HepG2 (cell line): Measurements from ENCODE around the gene TECTB. TPM values are rescaled to one million over a fixed set of nuclear protein-coding genes. Genes with fewer than 3 reads are reported as not detected.

ENCODE experiments used
- AHDC1 ChIP-seq: sonication (generic); formaldehyde crosslinking; IDR thresholded peaks from 2 replicates; pipeline ENCODE4 v1.5.1; 2020; ENCODE audit warnings: mild to moderate bottlenecking, missing genetic modification reagents, borderline replicate concordance
- GATAD2A ChIP-seq: IDR thresholded peaks from 2 replicates; pipeline ENCODE4 v1.6.1; 2016
- GLMP ChIP-seq: sonication (generic); formaldehyde crosslinking; IDR thresholded peaks from 2 replicates; pipeline ENCODE4 v1.9.0; 2021; ENCODE audit warnings: missing genetic modification reagents, mild to moderate bottlenecking, borderline replicate concordance
- GTF3A ChIP-seq: sonication (generic); formaldehyde crosslinking; conservative IDR thresholded peaks from 2 replicates; pipeline ENCODE4 v1.4.0; 2020; ENCODE audit warnings: mild to moderate bottlenecking, missing genetic modification reagents
- HNRNPK ChIP-seq: fragments of 200-400 bp; formaldehyde crosslinking; IDR thresholded peaks from 2 replicates; pipeline ENCODE4 v1.6.1; 2018; ENCODE audit warnings: low read length, low read depth, moderate library complexity, mild to moderate bottlenecking; ENCODE audit not compliant: poor library complexity, severe bottlenecking
- KLF6 ChIP-seq: IDR thresholded peaks from 2 replicates; pipeline ENCODE4 v1.8.0; 2016; ENCODE audit warnings: missing biosample characterization, missing genetic modification reagents
- KMT2B ChIP-seq: IDR thresholded peaks from 2 replicates; pipeline ENCODE4 v1.6.1; 2016; ENCODE audit warnings: missing genetic modification reagents, missing compliant biosample characterization
- MATR3 ChIP-seq: sonication (generic); formaldehyde crosslinking; IDR thresholded peaks from 2 replicates; pipeline ENCODE4 v1.4.0; 2020; ENCODE audit warnings: missing genetic modification reagents
- MAZ ChIP-seq, 2 experiments: sonication (generic) in 1 of 2; formaldehyde crosslinking in 1 of 2; IDR thresholded peaks; 2 replicates each; pipeline versions ENCODE4 v1.5.0 to v1.6.1; 2012 to 2020; ENCODE audit warnings: low read depth in 2 of 2, mild to moderate bottlenecking in 2 of 2, borderline replicate concordance in 1 of 2, improper control_type of control experiment in 1 of 2, low read length in 1 of 2, missing genetic modification reagents in 1 of 2, moderate library complexity in 1 of 2
- RNF2 ChIP-seq: fragments of 450-650 bp; conservative IDR thresholded peaks from 2 replicates; pipeline ENCODE4 v1.6.1; 2016; ENCODE audit warnings: low read depth
- SIN3A ChIP-seq: IDR thresholded peaks from 2 replicates; pipeline ENCODE4 v1.6.1; 2011; ENCODE audit warnings: low read depth, mild to moderate bottlenecking, control low read depth, low read length, borderline replicate concordance
- STAT5B ChIP-seq: sonication (generic); formaldehyde crosslinking; IDR thresholded peaks from 2 replicates; pipeline ENCODE4 v1.4.0; 2020; ENCODE audit warnings: missing genetic modification reagents
- TCF7L2 ChIP-seq: IDR thresholded peaks from 2 replicates; pipeline ENCODE4 v1.6.1; 2011; ENCODE audit warnings: mild to moderate bottlenecking, low read depth, low read length, moderate library complexity
- TMF1 ChIP-seq: sonication (generic); formaldehyde crosslinking; IDR thresholded peaks from 2 replicates; pipeline ENCODE4 v1.8.1; 2022; ENCODE audit warnings: low read depth, missing genetic modification reagents
- YEATS2 ChIP-seq: sonication (generic); formaldehyde crosslinking; IDR thresholded peaks from 2 replicates; pipeline ENCODE4 v1.4.0; 2020; ENCODE audit warnings: missing genetic modification reagents, borderline replicate concordance
- ZNF10 ChIP-seq: sonication (generic); formaldehyde crosslinking; IDR thresholded peaks from 2 replicates; pipeline ENCODE4 v1.4.0; 2020; ENCODE audit warnings: mild to moderate bottlenecking, low read depth, missing genetic modification reagents, borderline replicate concordance
- ZNF264 ChIP-seq: sonication (generic); formaldehyde crosslinking; IDR thresholded peaks from 2 replicates; pipeline ENCODE4 v1.4.0; 2020; ENCODE audit warnings: missing genetic modification reagents
- ZNF274 ChIP-seq: sonication (generic); formaldehyde crosslinking; IDR thresholded peaks from 2 replicates; pipeline ENCODE4 v1.5.1; 2020; ENCODE audit warnings: mild to moderate bottlenecking, missing genetic modification reagents
- ZNF430 ChIP-seq: sonication (generic); formaldehyde crosslinking; IDR thresholded peaks from 2 replicates; pipeline ENCODE4 v1.9.0; 2021; ENCODE audit warnings: mild to moderate bottlenecking, missing genetic modification reagents
- ZNF704 ChIP-seq: sonication (generic); formaldehyde crosslinking; IDR thresholded peaks from 2 replicates; pipeline ENCODE4 v1.8.1; 2023; ENCODE audit warnings: mild to moderate bottlenecking, inconsistent platforms, moderate library complexity, missing genetic modification reagents, borderline replicate concordance
- ZNF839 ChIP-seq: sonication (generic); formaldehyde crosslinking; IDR thresholded peaks from 2 replicates; pipeline ENCODE4 v1.4.0; 2020; ENCODE audit warnings: missing genetic modification reagents, mild to moderate bottlenecking, borderline replicate concordance
- ZSCAN5A ChIP-seq: sonication (generic); formaldehyde crosslinking; IDR thresholded peaks from 2 replicates; pipeline ENCODE4 v1.8.0; 2022; ENCODE audit warnings: mild to moderate bottlenecking, missing genetic modification reagents, borderline replicate concordance
- polyA plus RNA-seq, 8 experiments: library from polyadenylated mRNA; depleted of rRNA in 3 of 8; stranded (reverse) in 7 of 8; unstranded in 1 of 8; fragments of >200 nt; fragmentation: Illumina TruSeq in 4 of 8; extraction: Trizol in 4 of 8; gene quantifications; 2 replicates each; pipeline versions ENCODE4 v1.2.1 to v1.2.3, GENCODE V29; 2011 to 2016; ENCODE audit warnings: low read depth in 4 of 8, missing spikeins in 1 of 8, mixed read lengths in 1 of 8; ENCODE audit not compliant: insufficient read depth in 1 of 8
- total RNA-seq, 5 experiments: library from RNA; depleted of rRNA; stranded (reverse); fragments of >200 nt; fragmentation: Illumina TruSeq; extraction: Trizol; gene quantifications; 2 replicates each; pipeline ENCODE4 v1.2.3, GENCODE V29; 2016; ENCODE audit warnings: low read depth in 1 of 5

TECTB gene
- total and polyA plus RNA-seq, 2 of the 13 experiments (the other 11 are each of a cell fraction or from before 2014, with no cell fraction given): 0.78 to 1.8 TPM

GRCh38 chr10:112265745-112266144 lies 17.5 kb upstream of the TECTB start (continued):
- no peak for TF ChIP-seq ZNF704
- peak; percentile 63; the same call in 1 of the 2 replicates for TF ChIP-seq AHDC1 (CRISPR knock-in tag)
- TF ChIP-seq ZNF274 (CRISPR knock-in tag): no peak
- no peak for TF ChIP-seq ZNF10
- TF ChIP-seq KMT2B (CRISPR knock-in tag): no peak
- TF ChIP-seq ZSCAN5A (CRISPR knock-in tag): no peak
- no peak for TF ChIP-seq TCF7L2
- peak; percentile 96 for TF ChIP-seq GATAD2A
- no peak for TF ChIP-seq ZNF839 (CRISPR knock-in tag)
- TF ChIP-seq KLF6 (CRISPR knock-in tag): 0 out of 2 replicates have a peak, but pooled peaks have one; percentile 44
- no peak for TF ChIP-seq ZNF430 (CRISPR knock-in tag)
- TF ChIP-seq ZNF264 (CRISPR knock-in tag): 0 out of 2 replicates have a peak, but pooled peaks have one; percentile 65
- TF ChIP-seq MATR3: no peak
- TF ChIP-seq HNRNPK: no peak
- TF ChIP-seq TMF1 (CRISPR knock-in tag): no peak
- TF ChIP-seq RNF2: no peak
- no peak for TF ChIP-seq YEATS2 (CRISPR knock-in tag)
- no peak for TF ChIP-seq MAZ (IDR thresholded peaks at IDR 0.05; ENCODE audit: borderline replicate concordance, low read depth, low read length)
- TF ChIP-seq MAZ (CRISPR knock-in tag; IDR thresholded peaks at IDR 0.05; ENCODE audit: low read depth): no peak
- TF ChIP-seq GLMP: no peak
- no peak for TF ChIP-seq STAT5B (CRISPR knock-in tag)
- no peak for TF ChIP-seq SIN3A
- no peak for TF ChIP-seq GTF3A (CRISPR knock-in tag)
